RPMI8226 (cell line): Measurements from ENCODE around the gene STARD5.

Source experiments
- DNase-seq: peaks from one replicate; pipeline ENCODE4 v3.0.0-alpha.2; 2015

STARD5 gene

GRCh38 chr15:81288616-81289015 lies 35.3 kb downstream of the STARD5 start:
- DNase-seq, result no peak

GRCh38 chr15:81288040-81288439 lies 35.9 kb downstream of the STARD5 start:
- no peak for DNase-seq

GRCh38 chr15:81286621-81287121 lies 37.3 kb downstream of the STARD5 start:
- DNase-seq, result no peak

- no peak for DNase-seq
Observed at GRCh38 chr15:81285461-81285860, 38.5 kb downstream of the STARD5 start.

- DNase-seq, result peak; percentile 35
Observed at GRCh38 chr15:81284256-81285031, 39.5 kb downstream of the STARD5 start.

GRCh38 chr15:81282911-81283310 lies 41.0 kb downstream of the STARD5 start:
- DNase-seq, result no peak

GRCh38 chr15:81282606-81282895 lies 41.4 kb downstream of the STARD5 start:
- DNase-seq, result no peak

- DNase-seq, result no peak
Observed at GRCh38 chr15:81281766-81282605, 42.0 kb downstream of the STARD5 start.

GRCh38 chr15:81281456-81281735 lies 42.5 kb downstream of the STARD5 start:
- no peak for DNase-seq

- DNase-seq, result peak; percentile 95
Observed at GRCh38 chr15:81280696-81281455, 43.1 kb downstream of the STARD5 start.

GRCh38 chr15:81279621-81280485 lies 44.1 kb downstream of the STARD5 start:
- no peak for DNase-seq

GRCh38 chr15:81278306-81279029 lies 45.5 kb downstream of the STARD5 start:
- no peak for DNase-seq

- no peak for DNase-seq
Observed at GRCh38 chr15:81277851-81278250, 46.1 kb downstream of the STARD5 start.

GRCh38 chr15:81276967-81277366 lies 47.0 kb downstream of the STARD5 start:
- no peak for DNase-seq

- no peak for DNase-seq
Observed at GRCh38 chr15:81275711-81276392, 48.1 kb downstream of the STARD5 start.

- DNase-seq, result peak; percentile 85
Observed at GRCh38 chr15:81274931-81275707, 48.8 kb downstream of the STARD5 start.

GRCh38 chr15:81274255-81274654 lies 49.7 kb downstream of the STARD5 start:
- DNase-seq, result no peak

- DNase-seq, result no peak
Observed at GRCh38 chr15:81273855-81274254, 50.1 kb downstream of the STARD5 start.

- DNase-seq, result peak; percentile 1
Observed at GRCh38 chr15:81273200-81273599, 50.7 kb downstream of the STARD5 start.
